Jurkat, Clone E6-1 (cell line): ENCODE data around the gene PLEKHM3.

Experiments
- DNase-seq: peaks from one replicate; pipeline ENCODE4 v3.0.0-alpha.2; 2011; ENCODE audit warnings: low read depth, low spot score
- H3K4me3 ChIP-seq: 2 replicates; pipeline ENCODE4 v1.5.1; 2011; ENCODE audit warnings: mild to moderate bottlenecking, low read length, control low read depth, moderate library complexity

The PLEKHM3 gene

DNA sequence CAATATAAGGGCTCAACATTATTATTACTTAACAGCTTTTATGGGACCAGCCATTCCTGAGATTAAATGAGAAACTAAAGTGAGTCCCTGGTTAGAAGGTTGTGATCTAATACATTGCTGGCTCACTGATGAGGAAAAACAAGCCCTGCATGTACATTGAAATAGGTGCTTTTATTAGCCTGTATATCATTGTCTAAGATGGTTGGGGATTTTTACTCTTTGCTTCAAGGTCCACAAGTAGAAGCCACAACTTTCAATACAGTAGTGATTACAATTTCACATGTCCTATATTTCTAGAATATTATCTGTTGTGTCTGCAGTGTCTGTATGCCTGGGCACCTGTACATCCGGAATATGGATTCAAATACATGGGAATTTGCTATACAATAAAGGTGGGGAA is 151.5 kb downstream of the PLEKHM3 start:
- no peak for DNase-seq
- no peak overlapping the region for H3K4me3 ChIP-seq

DNA sequence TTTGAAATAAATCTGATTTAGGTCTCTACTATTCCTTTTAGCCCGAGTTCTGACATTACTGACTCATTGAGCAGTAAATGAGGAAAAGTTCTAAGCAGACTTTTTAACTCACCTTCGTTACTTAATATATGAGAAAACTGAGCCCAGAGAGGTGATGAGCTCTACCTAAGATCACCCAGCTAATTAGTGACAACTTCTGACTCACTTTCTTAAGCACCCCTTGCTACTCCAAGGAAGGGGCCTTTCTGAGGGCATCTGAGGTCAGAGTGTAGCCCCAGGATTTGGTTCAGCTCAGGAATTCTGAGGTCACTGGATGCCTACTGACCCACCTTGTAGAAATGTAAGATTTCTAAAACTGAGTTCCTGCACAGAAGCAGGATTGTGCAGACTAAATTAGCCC is 153.4 kb downstream of the PLEKHM3 start:
- DNase-seq: no peak
- H3K4me3 ChIP-seq: no peak overlapping the region

DNA sequence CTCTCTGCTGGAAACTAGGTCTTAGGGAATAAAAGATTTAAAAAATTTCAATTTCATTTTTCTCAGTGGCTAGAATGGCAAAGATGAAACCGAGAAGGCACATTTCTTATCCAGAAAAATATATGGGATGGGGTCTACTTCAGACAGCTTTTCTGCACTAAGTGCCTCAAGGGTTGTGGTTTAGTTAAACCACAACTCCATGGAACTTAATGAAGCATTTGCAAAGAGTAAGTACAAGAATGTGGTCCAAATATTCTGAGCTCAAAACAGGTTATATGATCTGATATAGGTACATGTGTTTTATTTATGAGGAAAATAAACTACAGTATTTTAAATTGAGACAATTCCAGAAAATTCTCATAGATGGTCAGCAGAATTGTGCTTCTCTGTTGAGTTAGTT is 153.8 kb downstream of the PLEKHM3 start:
- no peak for DNase-seq
- no peak overlapping the region for H3K4me3 ChIP-seq

DNA sequence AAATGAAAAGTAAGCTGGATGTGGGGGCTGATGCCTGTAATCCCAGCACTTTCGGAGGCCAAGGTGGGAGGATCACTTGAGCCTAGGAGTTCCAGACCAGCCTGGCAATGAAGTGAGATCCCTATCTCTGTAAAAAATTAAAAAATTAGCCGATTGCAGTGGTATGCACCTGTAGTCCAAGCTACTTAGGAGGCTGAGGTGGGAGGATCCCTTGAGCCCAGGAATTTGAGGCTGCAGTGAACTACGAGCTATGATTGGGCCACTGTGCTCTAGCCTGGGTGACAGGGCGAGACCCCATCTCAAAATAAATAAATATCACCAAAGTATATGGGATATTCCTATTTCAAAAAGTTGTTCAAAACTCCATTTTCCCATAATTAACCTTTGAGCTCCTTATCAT is 154.5 kb downstream of the PLEKHM3 start:
- DNase-seq: no peak
- no peak overlapping the region for H3K4me3 ChIP-seq

DNA sequence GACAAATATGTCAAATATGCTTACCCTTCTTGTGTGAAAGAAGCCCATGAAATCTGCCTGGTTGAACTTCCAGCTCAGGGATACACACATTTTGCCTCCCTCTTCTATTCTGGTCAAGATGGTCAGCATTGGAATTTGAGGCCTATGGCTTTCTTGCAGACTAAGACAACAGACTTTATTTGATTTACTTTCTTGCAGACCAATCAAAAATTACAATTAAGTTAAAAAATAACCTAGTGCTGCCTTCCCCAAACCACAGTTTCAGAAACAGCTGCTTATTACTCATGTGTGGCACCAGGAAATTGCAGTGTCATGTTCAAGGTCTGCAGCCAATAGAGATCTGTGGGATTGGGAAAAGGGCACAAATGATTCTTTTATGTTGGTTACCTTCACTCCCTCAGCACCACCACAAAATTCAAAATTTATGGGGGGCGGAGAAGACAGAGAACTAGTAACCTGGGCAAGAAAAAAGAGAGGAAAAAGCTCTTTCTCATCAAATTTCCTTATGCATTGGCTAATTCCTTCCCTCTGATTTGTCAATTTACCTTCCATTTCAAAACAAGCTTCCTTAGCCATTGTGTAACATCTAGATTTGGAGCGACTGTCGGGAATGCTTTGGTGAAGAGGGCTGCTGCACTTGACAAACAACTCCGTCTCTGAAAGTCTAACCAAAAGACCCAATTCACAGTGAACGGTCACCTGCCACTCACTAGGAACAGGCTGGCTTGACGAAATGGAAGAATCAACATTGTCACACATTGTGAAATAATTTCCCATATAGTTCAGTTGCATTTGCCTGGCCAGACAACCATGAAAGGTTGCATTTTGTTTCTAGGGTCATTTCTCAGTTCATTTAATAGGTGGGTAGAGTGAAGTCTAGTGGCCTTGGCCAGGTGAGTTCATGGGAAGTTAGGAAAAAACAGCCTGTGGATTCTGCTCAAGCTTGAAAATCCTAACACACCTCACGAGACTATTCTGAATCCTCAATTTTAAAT is 155.2 kb downstream of the PLEKHM3 start:
- DNase-seq: no peak

DNA sequence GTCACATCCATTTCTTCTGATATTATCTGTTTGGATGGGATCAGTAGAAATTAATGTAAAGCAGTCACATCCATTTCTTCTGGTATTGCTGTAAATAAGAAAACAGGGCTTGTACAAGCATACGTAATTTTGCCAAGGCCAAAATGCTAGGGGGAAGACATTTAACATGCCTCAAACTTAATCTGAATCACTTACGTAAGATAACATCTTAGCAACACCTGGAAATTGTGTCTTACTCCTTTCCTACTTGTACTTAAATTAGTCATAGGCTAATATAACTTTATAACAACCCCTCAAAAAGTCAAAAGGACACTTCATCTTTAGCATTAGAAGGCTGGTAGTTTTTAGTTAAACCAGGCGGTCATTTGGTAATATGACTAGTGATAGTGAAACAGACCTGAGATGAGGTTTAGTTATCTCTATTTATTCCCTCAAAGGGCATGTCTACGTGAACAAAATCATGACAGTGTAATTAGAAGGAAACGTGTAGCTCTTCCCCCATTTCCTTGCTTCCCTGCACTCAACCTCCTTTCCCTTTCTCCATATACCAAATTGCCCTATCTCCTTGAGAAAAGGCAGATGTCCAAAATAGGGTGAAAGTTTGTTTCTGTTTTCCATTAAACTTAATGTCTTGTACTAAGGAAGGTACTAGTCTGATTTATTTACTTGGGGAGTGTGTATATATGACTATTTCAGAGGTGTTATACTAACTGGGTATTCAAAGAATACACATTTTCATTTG is 156.3 kb downstream of the PLEKHM3 start:
- no peak for DNase-seq
- no peak overlapping the region for H3K4me3 ChIP-seq

More for the DNA sequence above, 155.2 kb downstream of the PLEKHM3 start:
- no peak overlapping the region for H3K4me3 ChIP-seq

DNA sequence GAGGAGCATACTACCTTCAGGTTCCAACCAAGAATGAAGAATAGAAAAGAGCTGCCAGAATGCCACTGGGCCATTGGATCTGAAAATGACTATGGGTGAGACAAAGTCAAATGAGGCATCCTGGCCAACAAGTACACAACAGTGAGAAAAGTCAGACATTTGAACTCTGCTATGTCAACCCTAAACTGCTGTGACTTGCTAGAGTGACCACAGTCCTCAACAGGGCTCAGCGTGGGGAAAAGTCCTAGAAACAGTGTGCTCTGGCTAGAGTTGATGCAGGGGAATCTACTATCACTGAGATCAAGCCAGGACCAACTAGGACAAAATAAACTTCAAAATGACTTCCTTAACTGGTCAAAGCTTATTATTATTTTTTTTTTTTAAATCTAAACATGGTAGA is 157.4 kb downstream of the PLEKHM3 start:
- DNase-seq: no peak
- H3K4me3 ChIP-seq: no peak overlapping the region

DNA sequence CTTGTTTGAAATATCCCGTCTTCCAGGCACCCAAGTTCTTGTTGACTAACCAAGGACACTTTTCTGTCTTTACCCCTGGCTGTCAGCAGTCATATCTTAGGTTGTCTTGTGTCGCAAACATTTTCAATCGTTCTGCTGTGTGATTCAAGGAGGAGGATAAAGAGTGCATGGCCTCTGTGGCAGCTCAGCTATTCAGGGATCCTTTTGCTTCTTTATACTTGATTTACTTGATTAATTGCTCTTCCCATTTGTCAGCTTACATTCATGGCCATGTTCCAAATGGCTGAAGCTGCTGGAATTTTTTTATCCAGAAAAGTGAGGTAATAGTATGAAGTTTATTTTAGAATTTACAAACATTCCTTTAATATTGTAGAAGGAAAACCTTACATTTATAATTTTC is 158.3 kb downstream of the PLEKHM3 start:
- no peak for DNase-seq
- H3K4me3 ChIP-seq: no peak overlapping the region

DNA sequence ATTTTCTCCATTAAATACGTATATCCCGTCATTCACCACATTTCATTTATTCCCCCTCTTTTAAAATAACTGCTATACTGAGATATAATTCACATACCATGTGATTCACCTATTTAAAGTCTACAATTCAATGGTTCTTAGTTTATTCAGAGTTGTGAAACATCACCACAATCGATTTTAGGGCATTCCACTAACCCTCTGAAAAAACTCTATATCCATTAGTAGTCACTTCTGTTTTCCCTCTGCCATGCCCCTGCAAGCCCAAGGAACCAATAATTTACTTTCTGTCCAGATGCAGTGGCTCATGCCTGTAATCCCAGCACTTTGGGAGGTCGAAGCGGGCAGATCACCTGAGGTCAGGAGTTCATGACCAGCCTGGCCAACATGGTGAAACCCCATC is 160.1 kb downstream of the PLEKHM3 start:
- no peak for DNase-seq
- H3K4me3 ChIP-seq: no peak overlapping the region

DNA sequence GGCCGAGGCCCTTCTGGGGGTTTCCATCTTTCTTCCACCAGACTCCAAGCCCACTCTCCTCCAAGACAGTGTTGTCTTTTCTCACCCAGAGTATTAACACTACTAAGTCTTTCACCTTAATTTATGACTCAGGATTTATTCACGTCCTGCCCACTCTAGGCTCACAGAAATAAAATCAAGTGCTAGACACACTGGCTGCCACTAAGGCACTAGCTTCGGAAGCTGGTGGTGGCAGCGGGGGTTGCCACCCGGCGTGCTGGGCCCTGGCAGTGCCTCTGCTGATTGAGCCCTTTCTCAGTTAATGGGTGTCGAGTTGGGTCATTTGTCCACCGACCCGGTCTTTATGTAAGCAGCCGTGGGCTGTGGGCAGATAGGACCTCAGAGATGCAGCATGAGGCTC is 162.0 kb downstream of the PLEKHM3 start:
- H3K4me3 ChIP-seq: no peak overlapping the region
- no peak for DNase-seq

DNA sequence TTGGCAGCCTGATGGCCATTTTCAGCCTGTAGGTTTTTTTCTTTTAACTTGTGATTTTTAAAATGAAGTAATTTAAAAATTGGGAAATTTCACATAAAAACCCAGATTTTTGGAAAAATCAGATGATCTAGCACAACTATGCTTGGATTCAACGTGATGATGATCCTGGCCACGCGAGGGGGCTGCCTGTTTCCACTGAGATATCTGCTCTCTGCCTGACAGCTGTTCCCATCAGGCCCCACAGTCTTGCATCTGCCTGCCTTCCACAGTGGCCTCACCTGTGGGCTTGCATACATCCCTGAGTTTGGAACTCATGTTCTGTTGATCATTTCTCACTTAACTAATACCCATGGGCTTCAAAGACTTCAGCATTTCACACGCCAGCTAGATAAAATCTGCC is 163.5 kb downstream of the PLEKHM3 start:
- H3K4me3 ChIP-seq: no peak overlapping the region
- no peak for DNase-seq

DNA sequence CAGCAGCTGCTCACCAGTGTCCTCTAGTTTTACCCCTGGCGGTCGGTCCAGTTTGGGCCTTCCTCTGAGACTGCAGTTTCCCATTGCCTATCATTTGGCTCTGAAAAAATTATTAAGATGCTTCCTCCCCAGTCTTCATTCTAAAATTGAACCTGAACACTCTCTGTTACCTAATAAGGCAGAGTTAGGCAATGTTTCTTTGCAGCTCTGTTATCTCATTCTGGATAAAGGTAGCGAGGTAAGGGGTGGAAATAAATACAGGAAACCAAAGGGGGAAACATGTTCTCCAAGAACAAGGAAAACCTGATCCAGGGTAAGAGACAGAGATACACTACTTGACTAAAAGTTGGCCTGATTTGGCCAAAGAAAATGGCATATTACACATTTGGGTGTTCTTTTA is 164.6 kb downstream of the PLEKHM3 start:
- DNase-seq: no peak
- no peak overlapping the region for H3K4me3 ChIP-seq

DNA sequence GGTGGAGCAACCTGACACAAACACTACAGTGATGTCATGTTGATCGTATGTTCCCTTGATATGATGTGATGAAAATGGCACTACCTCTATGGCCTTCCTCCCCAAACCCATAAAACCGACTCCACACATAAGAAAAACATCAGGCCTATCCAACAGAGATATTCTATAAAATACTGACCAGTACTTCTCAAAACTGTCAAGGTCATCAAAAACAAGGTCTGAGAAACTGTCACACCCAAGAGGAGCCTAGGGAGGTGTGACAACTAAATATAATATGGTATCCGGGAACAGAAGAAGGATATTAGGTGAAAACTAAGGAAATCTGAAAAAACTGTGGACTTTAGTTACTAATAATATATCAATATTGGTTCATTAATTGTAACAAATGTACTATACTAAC is 169.7 kb downstream of the PLEKHM3 start:
- H3K4me3 ChIP-seq: no peak overlapping the region
- no peak for DNase-seq

DNA sequence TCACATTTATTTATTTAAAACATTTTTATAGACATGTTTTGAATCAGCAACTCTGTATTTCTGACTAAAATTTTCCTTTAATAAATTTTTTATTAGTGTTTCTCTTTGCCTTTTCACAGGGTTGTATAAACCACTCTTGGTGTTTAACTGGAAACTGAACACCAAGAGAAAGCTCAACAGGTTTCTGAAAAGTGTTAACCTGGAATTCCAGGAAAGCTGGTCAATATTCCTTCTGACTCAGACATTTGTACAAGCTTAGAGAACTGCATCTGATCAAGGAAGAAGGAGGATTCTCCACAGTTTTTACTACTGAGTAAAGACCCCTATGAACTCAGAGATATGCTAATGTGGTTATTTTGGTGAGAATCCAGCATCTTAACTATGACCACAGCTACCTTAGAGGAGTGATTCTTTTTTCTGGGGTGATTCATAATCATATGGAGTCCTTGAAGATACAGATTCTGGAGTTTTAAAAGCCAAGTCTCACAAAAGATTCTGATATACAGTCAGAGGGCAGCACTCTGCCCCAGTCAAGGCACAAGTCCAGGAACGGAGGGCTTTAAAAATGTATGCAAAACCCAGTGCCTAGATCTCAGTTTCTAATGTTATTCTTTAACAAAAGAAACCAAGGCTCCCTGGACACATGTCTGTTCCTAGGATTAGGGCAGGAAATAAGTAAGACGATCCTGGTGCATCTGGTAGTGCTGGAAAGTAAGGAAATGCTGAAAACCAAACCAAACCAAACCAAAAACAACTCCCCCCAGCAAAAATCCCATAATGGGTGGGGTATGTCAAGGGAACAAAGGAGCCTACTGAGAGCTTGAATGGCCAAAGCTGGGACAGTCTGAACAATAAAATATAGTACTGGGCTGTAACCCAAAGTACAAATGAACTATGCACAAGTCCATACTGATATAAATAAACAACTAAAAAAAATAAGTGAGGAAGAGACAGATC is 170.6 kb downstream of the PLEKHM3 start:
- DNase-seq: no peak
- no peak overlapping the region for H3K4me3 ChIP-seq

DNA sequence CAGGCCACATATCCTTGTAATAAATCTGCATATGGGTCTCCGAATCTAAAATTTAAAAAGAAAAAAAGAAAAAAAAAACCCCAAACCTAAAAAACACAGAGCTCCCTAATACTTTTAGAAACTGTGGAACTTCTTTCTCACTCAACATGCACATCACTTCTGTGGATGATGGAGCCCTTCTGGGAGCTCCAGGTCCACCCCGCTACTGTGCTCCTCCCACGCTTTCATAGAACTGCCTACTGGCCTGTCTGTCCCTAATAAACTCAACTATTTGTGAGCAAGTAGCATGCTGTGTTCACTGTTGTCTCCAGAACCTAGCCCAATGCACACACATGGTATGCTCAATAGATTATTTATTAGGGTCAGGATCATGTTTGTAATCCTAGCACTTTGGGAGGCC is 172.5 kb downstream of the PLEKHM3 start:
- no peak overlapping the region for H3K4me3 ChIP-seq
- no peak for DNase-seq

DNA sequence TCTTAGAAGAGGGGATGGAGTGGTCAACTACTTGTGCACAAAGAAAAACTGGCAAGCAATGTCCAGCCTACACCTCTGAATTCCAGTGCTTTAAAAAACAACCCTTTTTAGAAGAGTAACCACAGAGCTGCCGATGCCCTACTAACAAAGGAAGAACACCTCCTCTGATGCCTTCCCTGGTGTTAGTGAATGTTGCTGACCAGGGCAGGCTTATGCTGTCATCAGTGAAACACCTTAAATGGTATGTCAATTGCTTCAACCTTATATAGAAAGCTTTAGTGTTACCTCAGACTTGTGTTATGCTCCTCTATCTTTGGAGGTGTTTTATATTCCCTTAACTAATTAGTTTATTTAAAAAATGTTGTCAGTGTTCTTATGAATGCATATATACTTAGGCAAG is 175.9 kb downstream of the PLEKHM3 start:
- H3K4me3 ChIP-seq: no peak overlapping the region
- DNase-seq: no peak

DNA sequence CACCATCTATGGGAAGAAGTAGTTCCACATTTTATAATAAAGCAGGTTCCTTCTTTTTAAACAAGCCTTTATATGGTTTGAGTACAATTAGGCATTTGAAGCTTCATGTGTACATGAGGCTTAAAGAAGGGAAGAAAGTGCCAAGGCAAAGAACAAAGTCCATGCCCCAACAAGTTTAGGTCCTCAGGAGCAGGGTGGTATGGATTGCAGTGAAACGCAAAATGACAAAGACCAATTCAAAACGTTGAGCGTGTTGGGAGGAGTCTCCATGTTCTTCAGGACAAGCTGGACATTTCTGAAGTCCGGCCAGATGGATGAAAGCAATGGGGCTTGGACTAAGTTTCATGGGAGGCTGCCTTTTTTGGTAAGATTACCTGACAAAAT is 176.8 kb downstream of the PLEKHM3 start:
- no peak overlapping the region for H3K4me3 ChIP-seq

DNA sequence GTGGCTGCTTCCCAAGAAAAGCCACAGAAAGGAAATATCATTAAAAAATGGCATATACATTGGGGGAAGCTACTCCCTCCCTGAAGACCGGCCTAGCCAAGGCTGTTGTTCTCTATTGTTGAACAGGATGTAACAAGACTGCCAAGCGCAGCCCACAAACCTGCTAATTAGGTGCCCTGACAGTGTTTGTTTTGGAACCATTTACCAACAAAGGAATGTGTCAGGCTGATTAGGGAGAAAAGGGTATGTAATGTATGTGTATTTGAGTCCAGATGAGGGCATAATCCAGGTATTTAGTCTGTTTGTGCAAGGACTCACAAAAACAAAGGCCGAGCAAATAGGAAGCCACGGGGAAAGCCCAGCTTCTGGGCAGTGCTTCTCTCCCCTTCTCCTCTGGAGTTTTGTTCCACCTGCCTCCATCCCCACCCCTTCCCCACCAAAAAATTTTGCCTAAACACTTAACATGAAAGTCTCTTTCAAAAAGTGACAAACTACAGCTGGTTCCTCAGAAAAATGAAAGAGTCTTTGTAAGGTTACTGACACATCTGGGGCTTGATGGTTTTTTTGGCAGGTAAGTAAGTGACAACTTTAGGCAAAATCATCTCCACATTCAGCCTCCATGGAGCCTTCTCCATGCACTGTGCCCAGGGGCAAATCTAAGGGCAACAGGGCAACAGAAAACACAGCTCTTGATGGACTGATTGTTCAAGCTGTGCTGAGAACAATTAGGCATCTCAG is 177.4 kb downstream of the PLEKHM3 start:
- no peak overlapping the region for H3K4me3 ChIP-seq
- DNase-seq: peak; percentile 27

More for the DNA sequence above, 176.8 kb downstream of the PLEKHM3 start:
- no peak for DNase-seq
